Prostate gland (tissue), 2 donors: ENCODE results near the gene ULBP3.

Source experiments
- POLR2AphosphoS5 ChIP-seq: sonication (generic); formaldehyde crosslinking; IDR thresholded peaks from one replicate; pipeline ENCODE4 v1.6.1; 2017; ENCODE audit warnings: antibody characterized with exemption
- TF ChIP-seq, protein P1 (sequence below), 4 experiments: fragments of 200-600 bp in 2 of 4; fragments of 450-650 bp in 2 of 4; sonication (generic) in 2 of 4; IDR thresholded peaks; 1 replicate in 3 of 4; 2 replicates in 1 of 4; pipeline ENCODE4 v1.5.1; 2016 to 2019; ENCODE audit warnings: antibody characterized with exemption in 4 of 4, mild to moderate bottlenecking in 2 of 4, moderate library complexity in 2 of 4

DNA sequence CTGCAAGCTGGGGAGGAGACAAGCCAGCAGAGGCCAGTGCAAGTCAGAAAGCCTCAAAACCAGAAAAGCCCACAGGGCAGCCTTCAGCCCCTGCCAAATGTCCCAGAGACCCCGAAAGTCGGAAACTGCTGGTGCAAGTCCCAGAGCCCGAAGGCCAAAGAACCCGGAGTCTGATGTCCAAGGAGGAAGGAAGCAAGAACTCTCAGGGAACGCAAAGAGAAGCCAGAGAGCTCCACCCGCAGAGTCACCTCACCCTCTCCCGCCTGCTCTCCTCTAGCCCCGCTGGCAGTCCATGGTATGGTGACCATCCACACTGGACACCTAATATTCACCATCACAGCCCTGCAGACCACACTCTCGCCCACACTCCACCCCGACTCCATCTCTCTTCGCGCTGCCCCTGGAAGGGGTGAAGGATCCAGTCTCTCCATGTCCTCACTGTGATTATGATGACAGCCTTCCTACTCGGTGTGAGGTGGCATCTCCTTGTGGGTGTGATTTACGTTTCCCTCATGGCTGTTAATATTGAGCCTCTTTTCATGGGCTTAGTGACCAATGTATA is 10.6 kb downstream of the ULBP3 start:
- no peak for TF ChIP-seq POLR2AphosphoS5
- TF ChIP-seq, protein P1, sequence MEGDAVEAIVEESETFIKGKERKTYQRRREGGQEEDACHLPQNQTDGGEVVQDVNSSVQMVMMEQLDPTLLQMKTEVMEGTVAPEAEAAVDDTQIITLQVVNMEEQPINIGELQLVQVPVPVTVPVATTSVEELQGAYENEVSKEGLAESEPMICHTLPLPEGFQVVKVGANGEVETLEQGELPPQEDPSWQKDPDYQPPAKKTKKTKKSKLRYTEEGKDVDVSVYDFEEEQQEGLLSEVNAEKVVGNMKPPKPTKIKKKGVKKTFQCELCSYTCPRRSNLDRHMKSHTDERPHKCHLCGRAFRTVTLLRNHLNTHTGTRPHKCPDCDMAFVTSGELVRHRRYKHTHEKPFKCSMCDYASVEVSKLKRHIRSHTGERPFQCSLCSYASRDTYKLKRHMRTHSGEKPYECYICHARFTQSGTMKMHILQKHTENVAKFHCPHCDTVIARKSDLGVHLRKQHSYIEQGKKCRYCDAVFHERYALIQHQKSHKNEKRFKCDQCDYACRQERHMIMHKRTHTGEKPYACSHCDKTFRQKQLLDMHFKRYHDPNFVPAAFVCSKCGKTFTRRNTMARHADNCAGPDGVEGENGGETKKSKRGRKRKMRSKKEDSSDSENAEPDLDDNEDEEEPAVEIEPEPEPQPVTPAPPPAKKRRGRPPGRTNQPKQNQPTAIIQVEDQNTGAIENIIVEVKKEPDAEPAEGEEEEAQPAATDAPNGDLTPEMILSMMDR (IDR thresholded peaks at IDR 0.05) = no peak
